ENCODE results near the gene MED13. TPM values are rescaled to one million over a fixed set of nuclear protein-coding genes. Genes with fewer than 3 reads are reported as not detected.

The MED13 gene
- total RNA-seq, 2 donors from 2014 or later = 37.4 to 41.5 TPM

DNA sequence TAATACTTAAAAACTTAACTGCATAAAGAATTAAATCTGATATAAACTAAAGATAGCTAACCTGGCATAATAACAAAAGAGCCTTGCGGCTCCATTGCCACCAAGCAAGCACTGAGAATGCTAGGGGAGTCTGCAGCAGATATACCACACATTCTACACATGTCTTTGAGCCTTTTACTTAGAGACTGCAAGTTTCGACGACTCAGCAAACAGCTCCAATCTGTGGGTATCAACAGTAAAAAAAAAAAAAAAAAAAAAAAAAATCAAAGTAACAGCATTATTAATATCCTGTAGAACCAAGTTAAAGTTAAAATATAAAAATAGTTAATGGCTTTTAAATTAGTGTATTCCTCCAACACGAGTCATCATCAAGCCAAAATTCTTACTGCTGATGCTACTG lies 109.5 kb downstream of the MED13 start:
- 72 to 75% methylated on average over 4 of the region's 4 CpGs for WGBS, 2 donors
- intact Hi-C loops (cut with DNase I) = no loop called here
- H3K4me1 ChIP-seq = no peaks in the 10 kb centered on the region
- H3K9me3 ChIP-seq = no peaks in the 10 kb centered on the region
- H3K27ac ChIP-seq = no peak overlapping the region
- TF ChIP-seq, protein P1, sequence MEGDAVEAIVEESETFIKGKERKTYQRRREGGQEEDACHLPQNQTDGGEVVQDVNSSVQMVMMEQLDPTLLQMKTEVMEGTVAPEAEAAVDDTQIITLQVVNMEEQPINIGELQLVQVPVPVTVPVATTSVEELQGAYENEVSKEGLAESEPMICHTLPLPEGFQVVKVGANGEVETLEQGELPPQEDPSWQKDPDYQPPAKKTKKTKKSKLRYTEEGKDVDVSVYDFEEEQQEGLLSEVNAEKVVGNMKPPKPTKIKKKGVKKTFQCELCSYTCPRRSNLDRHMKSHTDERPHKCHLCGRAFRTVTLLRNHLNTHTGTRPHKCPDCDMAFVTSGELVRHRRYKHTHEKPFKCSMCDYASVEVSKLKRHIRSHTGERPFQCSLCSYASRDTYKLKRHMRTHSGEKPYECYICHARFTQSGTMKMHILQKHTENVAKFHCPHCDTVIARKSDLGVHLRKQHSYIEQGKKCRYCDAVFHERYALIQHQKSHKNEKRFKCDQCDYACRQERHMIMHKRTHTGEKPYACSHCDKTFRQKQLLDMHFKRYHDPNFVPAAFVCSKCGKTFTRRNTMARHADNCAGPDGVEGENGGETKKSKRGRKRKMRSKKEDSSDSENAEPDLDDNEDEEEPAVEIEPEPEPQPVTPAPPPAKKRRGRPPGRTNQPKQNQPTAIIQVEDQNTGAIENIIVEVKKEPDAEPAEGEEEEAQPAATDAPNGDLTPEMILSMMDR (IDR thresholded peaks at IDR 0.05) = no peak
- no peak for TF ChIP-seq POLR2A (IDR thresholded peaks at IDR 0.05)
- peaks cover 15 to 40% of the 10 kb centered on the region in 2 donors for H3K36me3 ChIP-seq (replicated peaks in 1 of 2; ENCODE audit: insufficient read depth in 1 of 2, low read depth in 2 of 2)
- H3K4me3 ChIP-seq = no peak overlapping the region
- DNase-seq (no peak), ATAC-seq (no peak)
- H3K27me3 ChIP-seq = no peaks in the 10 kb centered on the region

DNA sequence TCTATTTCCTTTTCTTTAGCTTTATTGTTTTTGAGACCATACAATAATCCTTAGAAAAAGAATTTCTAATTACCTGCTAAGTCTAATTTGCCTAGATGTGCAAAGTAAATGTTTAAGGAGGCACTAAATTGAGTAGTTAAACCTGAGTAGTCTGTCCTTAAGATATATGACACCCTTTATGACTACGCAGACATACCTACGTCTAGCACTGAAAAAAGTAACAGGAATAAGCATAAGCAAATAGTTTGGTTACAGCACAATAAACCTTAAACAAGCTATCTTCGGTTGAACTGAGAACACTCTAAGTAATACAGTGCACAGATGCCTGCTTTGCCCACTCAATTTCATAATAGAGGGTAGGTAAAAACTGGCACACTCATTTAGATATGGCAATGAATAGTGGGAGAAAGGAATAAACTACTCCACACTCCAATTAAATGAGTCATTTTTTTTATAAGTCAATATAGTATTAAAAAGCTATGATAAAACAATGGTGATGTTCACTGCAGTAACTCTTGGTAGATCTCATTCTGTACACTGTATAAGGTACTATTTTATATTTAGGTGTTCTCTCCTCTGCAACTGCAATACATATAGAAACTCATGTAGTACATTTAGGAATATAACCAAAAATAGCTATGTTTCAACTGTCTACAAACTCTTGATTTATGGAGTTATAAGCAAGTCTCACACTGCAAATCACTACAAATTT lies 117.6 kb downstream of the MED13 start:
- Histone ChIP-seq H3K4me1 (peaks cover 8% of the 10 kb centered on the region), H3K27ac (no peak overlapping the region), H3K27me3 (no peaks in the 10 kb centered on the region), H3K4me3 (no peak overlapping the region), H3K36me3 (replicated peaks in 1 of 2; ENCODE audit: insufficient read depth in 1 of 2, low read depth in 2 of 2) (peaks cover 22 to 31% of the 10 kb centered on the region in 2 donors), H3K9me3 (no peaks in the 10 kb centered on the region)
- 81 to 82% methylated on average over 3 of the region's 3 CpGs for WGBS, 2 donors
- DNase-seq (no peak), ATAC-seq (no peak)
- intact Hi-C loops (cut with DNase I) = no loop called here
- no peak for TF ChIP-seq POLR2A (IDR thresholded peaks at IDR 0.05)
- TF ChIP-seq, protein P1 (IDR thresholded peaks at IDR 0.05) = no peak

DNA sequence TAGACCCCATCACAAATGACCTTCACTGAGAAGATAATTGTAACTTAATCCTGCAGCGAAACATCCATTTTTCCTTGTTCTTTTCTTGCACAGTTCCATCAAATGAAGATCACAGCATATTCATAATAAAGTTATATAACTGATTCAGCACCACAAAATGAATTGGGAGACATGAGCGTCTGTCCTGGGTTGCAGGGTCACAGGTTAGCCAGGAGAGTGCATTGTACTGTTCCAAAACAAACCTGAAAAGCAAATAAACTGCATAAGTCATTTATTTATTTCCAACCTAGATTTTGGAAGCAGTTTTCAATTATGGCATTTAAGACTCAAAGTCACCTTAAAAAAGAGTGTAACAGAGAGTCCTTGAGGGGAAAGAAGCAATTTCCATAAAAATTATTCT lies 118.7 kb downstream of the MED13 start:
- TF ChIP-seq, protein P1 (IDR thresholded peaks at IDR 0.05) = no peak
- no peak for TF ChIP-seq POLR2A (IDR thresholded peaks at IDR 0.05)
- H3K4me3 ChIP-seq = no peak overlapping the region
- H3K27me3 ChIP-seq = no peaks in the 10 kb centered on the region
- H3K27ac ChIP-seq = no peak overlapping the region
- intact Hi-C loops (cut with DNase I) = no loop called here
- H3K4me1 ChIP-seq = peaks cover 8% of the 10 kb centered on the region
- H3K36me3 ChIP-seq (replicated peaks in 1 of 2; ENCODE audit: insufficient read depth in 1 of 2, low read depth in 2 of 2) = peaks cover 19 to 26% of the 10 kb centered on the region in 2 donors
- ATAC-seq = no peak
- no peaks in the 10 kb centered on the region for H3K9me3 ChIP-seq
- WGBS, 2 donors = 38 to 54% methylated on average over 2 of the region's 2 CpGs
- DNase-seq = no peak

DNA sequence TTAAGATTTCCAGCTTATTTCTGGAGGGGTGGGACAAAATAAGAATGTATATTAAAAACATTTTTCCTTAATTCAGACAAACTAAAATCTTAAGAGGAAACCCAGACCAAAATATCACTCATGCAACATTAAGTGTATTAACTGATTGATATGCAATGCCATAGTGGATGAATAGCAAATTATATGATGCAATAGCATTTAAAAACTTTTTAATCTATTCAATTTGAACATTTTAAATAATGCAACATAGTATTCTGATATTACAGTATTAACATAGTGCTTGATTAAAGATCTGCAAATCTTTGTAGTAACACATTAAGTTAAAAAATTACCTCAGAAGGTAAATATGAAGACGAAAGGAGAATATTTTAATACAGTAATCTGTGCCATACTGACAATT lies 122.0 kb downstream of the MED13 start:
- Histone ChIP-seq H3K4me1 (peaks cover 8% of the 10 kb centered on the region), H3K9me3 (no peaks in the 10 kb centered on the region), H3K4me3 (no peak overlapping the region)

More for the DNA sequence above, 122.0 kb downstream of the MED13 start:
- WGBS, 2 donors = 28 to 37% methylated on average over 1 of the region's 1 CpG
- intact Hi-C loops (cut with DNase I) = no loop called here
- H3K36me3 ChIP-seq (replicated peaks in 1 of 2; ENCODE audit: insufficient read depth in 1 of 2, low read depth in 2 of 2) = peaks cover 8 to 15% of the 10 kb centered on the region in 2 donors
- H3K27me3 ChIP-seq = no peaks in the 10 kb centered on the region
- H3K27ac ChIP-seq = no peak overlapping the region
- ATAC-seq = no peak
- no peak for TF ChIP-seq POLR2A (IDR thresholded peaks at IDR 0.05)
- TF ChIP-seq, protein P1 (IDR thresholded peaks at IDR 0.05) = no peak
- DNase-seq = no peak
